Mucosa of rectum (tissue), 2 donors: Measurements from ENCODE around the gene C1GALT1.
"Not testable (repeated sequence)": the region's sequence is repeated elsewhere in the genome, so short reads cannot be mapped to it uniquely, and the experiment has no call there.

Experiments used
- H3K27ac ChIP-seq, 2 donors: one replicate each; pipeline ENCODE4 v1.7.0; 2013; ENCODE audit warnings: inconsistent platforms in 2 of 2, low read depth in 2 of 2, low read length in 2 of 2
- H3K27me3 ChIP-seq, 2 donors: one replicate each; pipeline ENCODE4 v1.7.0; 2013; ENCODE audit warnings: low read length in 2 of 2; ENCODE audit not compliant: control insufficient read depth in 2 of 2, insufficient read depth in 2 of 2
- H3K36me3 ChIP-seq, 2 donors: one replicate each; pipeline ENCODE4 v1.7.0; 2013; ENCODE audit warnings: low read length in 2 of 2; ENCODE audit not compliant: control insufficient read depth in 2 of 2, insufficient read depth in 2 of 2
- H3K4me1 ChIP-seq, 2 donors: one replicate each; pipeline ENCODE4 v1.7.0; 2013; ENCODE audit warnings: low read length in 2 of 2, mild to moderate bottlenecking in 1 of 2; ENCODE audit not compliant: control insufficient read depth in 2 of 2, insufficient read depth in 2 of 2
- H3K4me3 ChIP-seq, 2 donors: one replicate each; pipeline ENCODE4 v1.7.0; 2013; ENCODE audit warnings: low read length in 2 of 2
- H3K9ac ChIP-seq, 2 donors: one replicate each; pipeline ENCODE4 v1.7.0; 2013; ENCODE audit warnings: low read length in 2 of 2, low read depth in 1 of 2, mild to moderate bottlenecking in 1 of 2
- H3K9me3 ChIP-seq, 2 donors: one replicate each; pipeline ENCODE4 v1.7.0; 2013; ENCODE audit warnings: low read length in 2 of 2; ENCODE audit not compliant: control insufficient read depth in 2 of 2
- donor health status: healthy.
- donor health status: Normal muscosa, but diverticular disease.

The C1GALT1 gene

DNA sequence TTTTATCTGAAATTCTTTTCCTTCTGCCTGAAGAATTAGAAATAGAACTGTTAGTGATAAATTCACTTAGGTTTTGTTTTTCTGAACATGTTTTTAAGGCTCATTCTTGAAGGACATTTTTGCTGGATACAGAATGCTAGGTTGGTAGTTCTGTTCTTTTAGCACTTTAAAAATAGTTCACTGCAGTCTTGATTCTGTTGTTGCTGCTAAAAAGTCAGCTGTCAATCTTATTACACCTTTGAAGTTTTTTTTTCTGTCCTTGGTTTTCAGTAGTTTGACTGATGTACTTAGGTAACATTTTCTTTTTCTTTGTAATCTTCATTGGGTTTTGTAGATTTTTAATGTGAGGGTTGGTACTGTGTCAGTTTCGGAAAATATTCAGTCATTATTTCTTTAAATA, 48.7 kb downstream of the C1GALT1 start:
- no peaks in the 10 kb centered on the region for H3K27me3 ChIP-seq
- H3K4me1 ChIP-seq = no peaks in the 10 kb centered on the region
- peaks cover 5 to 8% of the 10 kb centered on the region in 2 donors for H3K36me3 ChIP-seq

DNA sequence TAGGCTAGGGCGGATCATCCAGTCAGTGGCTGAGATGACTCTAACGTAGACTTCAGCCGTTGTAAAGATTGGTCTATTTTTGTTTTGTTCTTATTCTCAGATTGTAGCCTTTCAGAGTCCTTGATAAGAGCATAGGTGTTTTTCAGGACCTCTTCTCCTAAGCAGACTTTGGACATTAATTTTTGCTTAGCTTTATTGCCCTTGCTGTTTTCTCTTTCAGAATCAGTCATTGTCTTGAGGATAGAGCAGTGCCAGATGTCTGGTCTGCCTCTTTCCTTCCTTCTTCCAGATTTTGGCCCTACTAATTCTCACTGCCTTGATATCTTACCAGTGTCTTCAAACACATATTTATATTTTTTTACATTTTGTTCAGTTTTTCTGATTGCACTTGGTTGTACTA, 49.5 kb downstream of the C1GALT1 start:
- H3K4me3 ChIP-seq = no peak overlapping the region
- peaks cover 8% of the 10 kb centered on the region in 2 donors for H3K36me3 ChIP-seq
- peaks cover 0 to 4% of the 10 kb centered on the region in 2 donors for H3K9me3 ChIP-seq
- H3K9ac ChIP-seq = no peak overlapping the region
- no peaks in the 10 kb centered on the region for H3K4me1 ChIP-seq
- H3K27ac ChIP-seq = no peak overlapping the region
- no peaks in the 10 kb centered on the region for H3K27me3 ChIP-seq

More for the DNA sequence above, 48.7 kb downstream of the C1GALT1 start:
- no peak overlapping the region for H3K27ac ChIP-seq
- no peak overlapping the region for H3K9ac ChIP-seq
- no peak overlapping the region for H3K4me3 ChIP-seq
- peaks cover 0 to 4% of the 10 kb centered on the region in 2 donors for H3K9me3 ChIP-seq

DNA sequence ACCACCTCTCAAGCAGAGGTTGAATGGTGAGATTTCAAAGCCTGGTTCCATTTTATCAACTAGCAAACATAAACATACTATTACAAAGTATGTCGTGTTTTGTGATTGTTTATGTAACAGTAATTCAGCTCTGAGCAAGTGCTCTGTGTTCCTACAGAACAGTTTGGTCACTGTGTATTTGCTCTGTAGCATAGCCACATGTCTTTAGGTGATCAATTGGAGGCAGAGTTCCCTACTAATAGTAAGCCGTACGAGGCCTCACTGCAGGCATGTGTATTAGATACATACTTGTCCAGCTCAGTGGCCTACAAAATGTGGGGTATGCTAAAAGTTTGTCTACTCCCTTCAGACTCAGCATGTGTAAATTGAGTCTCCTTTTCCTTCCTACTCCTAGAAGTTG, 53.0 kb downstream of the C1GALT1 start:
- Histone ChIP-seq H3K27ac (no peak overlapping the region), H3K9me3 (peaks cover 0 to 4% of the 10 kb centered on the region in 2 donors), H3K4me3 (no peak overlapping the region), H3K27me3 (no peaks in the 10 kb centered on the region), H3K36me3 (peaks cover 12 to 22% of the 10 kb centered on the region in 2 donors), H3K9ac (no peak overlapping the region), H3K4me1 (no peaks in the 10 kb centered on the region)

DNA sequence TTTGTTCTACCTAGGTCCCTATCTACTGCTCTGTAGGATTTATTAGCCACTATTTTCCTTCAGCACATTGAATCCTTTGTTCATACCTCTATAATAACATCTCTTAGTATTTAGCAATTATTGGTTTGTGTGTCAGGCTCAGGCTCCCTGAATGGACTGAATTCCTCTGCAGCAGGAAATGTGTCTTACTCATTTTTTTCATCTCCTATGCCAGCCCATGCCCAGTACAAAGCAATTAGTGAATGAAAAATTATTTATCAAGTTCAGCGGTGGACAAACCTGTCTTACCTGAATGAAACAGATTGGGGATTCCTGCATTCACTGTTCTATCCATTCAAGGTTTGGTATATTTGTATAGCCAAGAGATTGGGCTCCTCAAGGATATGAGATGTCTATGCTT, 53.7 kb downstream of the C1GALT1 start:
- no peaks in the 10 kb centered on the region for H3K4me1 ChIP-seq
- peaks cover 0 to 2% of the 10 kb centered on the region in 2 donors for H3K9me3 ChIP-seq
- no peak overlapping the region for H3K9ac ChIP-seq
- no peak overlapping the region for H3K4me3 ChIP-seq
- no peak overlapping the region for H3K27ac ChIP-seq
- peaks cover 12 to 22% of the 10 kb centered on the region in 2 donors for H3K36me3 ChIP-seq
- H3K27me3 ChIP-seq = no peaks in the 10 kb centered on the region

DNA sequence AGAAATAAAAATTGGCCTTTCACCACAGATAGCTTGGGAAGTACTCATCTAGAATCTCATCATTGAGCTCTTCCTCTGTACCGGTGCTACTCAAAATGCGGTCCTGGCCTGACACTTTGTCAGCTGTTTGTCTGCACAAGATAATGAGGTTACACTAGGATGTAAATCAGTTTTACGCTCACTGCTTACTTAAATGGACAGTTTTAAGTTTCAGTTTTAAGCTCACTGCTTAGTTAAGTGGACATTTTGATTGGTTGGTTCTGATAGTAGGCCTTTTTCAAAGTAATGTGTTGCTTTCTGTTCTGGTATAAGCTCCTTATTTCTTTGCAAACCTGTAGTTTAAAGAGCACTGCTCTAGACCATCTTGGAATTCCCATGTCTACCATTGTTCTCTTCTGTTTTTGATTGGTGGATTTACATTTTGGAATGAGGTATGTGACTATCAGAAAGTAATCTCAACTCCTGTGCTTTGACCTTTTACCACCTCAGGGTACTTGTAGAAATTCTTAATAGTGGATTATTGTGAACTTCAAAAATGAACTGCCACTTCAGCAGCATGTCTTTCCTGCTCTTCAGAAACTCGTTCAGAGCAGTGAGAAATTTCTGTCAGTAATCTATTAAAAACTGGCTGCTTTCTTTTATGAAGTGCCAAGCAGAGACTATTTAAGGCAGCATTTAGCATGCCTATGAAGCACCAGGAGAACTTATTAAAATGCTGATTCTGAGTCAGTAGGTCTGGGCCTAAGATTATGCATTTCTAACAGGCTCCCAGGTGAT, 55.0 kb downstream of the C1GALT1 start:
- H3K4me1 ChIP-seq = no peaks in the 10 kb centered on the region
- no peaks in the 10 kb centered on the region for H3K27me3 ChIP-seq
- H3K4me3 ChIP-seq = no peak overlapping the region
- H3K36me3 ChIP-seq = peaks cover 12 to 22% of the 10 kb centered on the region in 2 donors
- no peak overlapping the region for H3K27ac ChIP-seq
- no peaks in the 10 kb centered on the region for H3K9me3 ChIP-seq
- H3K9ac ChIP-seq = no peak overlapping the region

DNA sequence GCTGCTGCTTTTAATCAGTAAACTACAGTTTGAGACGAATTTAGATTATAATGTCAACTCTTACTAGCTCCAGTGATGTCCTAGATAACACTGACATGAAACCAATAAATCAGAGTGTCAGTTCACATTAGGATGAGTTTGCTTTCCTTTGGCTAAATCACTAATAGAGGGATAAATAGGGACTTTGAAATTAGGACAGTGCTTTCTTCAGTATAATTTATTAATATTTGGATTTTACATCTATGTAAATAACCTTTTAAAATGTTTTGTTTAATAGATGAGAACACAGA, 55.6 kb downstream of the C1GALT1 start:
- Histone ChIP-seq H3K4me3 (no peak overlapping the region), H3K36me3 (peaks cover 12 to 26% of the 10 kb centered on the region in 2 donors), H3K9ac (no peak overlapping the region), H3K27me3 (no peaks in the 10 kb centered on the region), H3K27ac (no peak overlapping the region), H3K4me1 (no peaks in the 10 kb centered on the region), H3K9me3 (no peaks in the 10 kb centered on the region)

DNA sequence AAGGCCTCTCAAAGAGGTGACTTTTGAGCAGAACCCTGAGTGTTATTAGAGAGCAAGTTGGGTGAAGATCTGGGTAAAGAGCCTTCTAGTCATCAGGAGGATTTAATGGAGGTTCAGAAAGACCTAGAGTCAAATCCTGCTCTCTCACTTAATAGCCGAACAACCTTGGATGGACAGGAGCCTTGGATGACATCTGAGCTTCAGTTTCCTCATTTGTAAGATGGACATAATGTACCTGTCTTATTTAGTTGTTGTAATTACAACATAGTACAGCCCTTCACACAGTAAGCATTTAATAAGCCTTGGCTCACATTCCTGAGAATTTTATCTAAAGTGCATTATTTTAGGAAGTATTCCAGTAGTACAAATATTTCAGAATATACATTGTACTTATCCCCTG, 57.0 kb downstream of the C1GALT1 start:
- peaks cover 12 to 27% of the 10 kb centered on the region in 2 donors for H3K36me3 ChIP-seq
- H3K4me1 ChIP-seq = no peaks in the 10 kb centered on the region
- H3K4me3 ChIP-seq = no peak overlapping the region
- no peak overlapping the region for H3K9ac ChIP-seq
- H3K27ac ChIP-seq = no peak overlapping the region
- H3K27me3 ChIP-seq = no peaks in the 10 kb centered on the region
- H3K9me3 ChIP-seq = no peaks in the 10 kb centered on the region

DNA sequence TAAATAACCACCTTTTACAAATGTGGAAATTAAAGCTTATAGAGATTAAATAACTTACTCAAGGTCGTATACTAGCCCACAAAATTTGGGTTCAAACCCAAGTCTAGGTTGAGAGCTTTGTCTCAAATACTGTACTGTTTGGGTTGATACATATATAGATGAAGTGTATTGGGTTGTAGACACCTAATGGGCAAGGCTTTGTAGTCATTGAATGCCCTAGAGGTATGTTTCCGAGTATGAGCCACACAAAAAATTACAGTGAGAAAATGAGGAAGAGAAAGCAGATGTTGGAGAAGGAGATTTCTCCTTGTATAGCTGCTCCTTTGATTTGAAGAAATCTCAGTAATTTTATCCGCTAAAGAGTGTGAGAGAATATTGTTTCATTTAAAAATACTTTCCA, 60.6 kb downstream of the C1GALT1 start:
- Histone ChIP-seq H3K36me3 (peaks cover 4 to 16% of the 10 kb centered on the region in 2 donors), H3K27ac (no peak overlapping the region), H3K4me1 (no peaks in the 10 kb centered on the region), H3K9ac (no peak overlapping the region), H3K4me3 (no peak overlapping the region), H3K27me3 (no peaks in the 10 kb centered on the region), H3K9me3 (no peaks in the 10 kb centered on the region)

DNA sequence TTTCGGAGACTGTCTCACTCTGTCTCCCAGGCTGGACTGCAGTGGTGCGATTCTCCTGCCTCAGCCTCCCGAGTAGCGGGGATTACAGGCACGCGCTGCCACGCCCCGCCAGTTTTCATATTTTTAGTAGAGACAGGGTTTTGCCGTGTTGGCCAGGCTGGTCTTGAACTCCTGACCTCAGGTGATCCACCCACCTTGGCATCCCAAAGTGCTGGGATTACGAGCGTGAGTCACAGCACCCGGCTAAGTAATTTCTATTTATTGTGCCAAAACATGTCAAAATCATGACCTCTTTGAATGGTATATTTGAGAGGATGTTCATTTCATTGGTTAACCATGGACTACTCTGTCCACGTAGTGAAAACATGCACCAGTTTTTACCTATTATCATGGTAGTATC, 62.9 kb downstream of the C1GALT1 start:
- not testable (repeated sequence) for H3K4me1 ChIP-seq

DNA sequence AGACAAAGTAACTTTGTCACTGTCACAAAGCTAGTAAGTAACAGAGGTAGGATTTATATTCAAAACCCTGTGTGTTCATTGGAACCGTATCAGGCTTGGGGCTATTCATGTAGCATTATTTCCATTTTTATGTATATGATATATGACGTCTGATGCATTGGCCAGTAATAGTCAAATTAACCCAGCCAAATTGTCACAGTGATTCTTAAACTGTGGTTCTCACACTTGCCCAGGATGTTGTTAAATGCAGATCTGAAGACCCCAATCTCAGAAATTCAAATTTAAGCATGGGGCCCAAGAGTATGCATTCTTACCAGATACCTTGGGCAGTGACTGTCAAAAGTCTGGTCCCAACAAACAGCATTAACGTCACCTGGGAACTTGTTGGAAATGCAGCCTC, 63.9 kb downstream of the C1GALT1 start:
- H3K9me3 ChIP-seq = no peaks in the 10 kb centered on the region
- H3K36me3 ChIP-seq = peaks cover 0 to 5% of the 10 kb centered on the region in 2 donors
- no peak overlapping the region for H3K27ac ChIP-seq
- H3K27me3 ChIP-seq = no peaks in the 10 kb centered on the region
- H3K4me1 ChIP-seq = no peaks in the 10 kb centered on the region
- H3K4me3 ChIP-seq = no peak overlapping the region
- H3K9ac ChIP-seq = no peak overlapping the region

More for the DNA sequence above, 62.9 kb downstream of the C1GALT1 start:
- not testable (repeated sequence) for H3K27me3 ChIP-seq, H3K27ac ChIP-seq, H3K9ac ChIP-seq, H3K36me3 ChIP-seq, H3K9me3 ChIP-seq, H3K4me3 ChIP-seq
